NCI-H2107 treated with DMSO at 0.1 percent for 48 hours (cell line): Measurements from ENCODE around the gene NOSTRIN.
"Not testable (repeated sequence)": the region's sequence is repeated elsewhere in the genome, so short reads cannot be mapped to it uniquely, and the experiment has no call there.

Experiments used
- DNase-seq: peaks from one replicate; lab custom pipeline; 2025; ENCODE audit not compliant: unreplicated experiment; lab: John Stamatoyannopoulos, UW

Gene NOSTRIN

DNA sequence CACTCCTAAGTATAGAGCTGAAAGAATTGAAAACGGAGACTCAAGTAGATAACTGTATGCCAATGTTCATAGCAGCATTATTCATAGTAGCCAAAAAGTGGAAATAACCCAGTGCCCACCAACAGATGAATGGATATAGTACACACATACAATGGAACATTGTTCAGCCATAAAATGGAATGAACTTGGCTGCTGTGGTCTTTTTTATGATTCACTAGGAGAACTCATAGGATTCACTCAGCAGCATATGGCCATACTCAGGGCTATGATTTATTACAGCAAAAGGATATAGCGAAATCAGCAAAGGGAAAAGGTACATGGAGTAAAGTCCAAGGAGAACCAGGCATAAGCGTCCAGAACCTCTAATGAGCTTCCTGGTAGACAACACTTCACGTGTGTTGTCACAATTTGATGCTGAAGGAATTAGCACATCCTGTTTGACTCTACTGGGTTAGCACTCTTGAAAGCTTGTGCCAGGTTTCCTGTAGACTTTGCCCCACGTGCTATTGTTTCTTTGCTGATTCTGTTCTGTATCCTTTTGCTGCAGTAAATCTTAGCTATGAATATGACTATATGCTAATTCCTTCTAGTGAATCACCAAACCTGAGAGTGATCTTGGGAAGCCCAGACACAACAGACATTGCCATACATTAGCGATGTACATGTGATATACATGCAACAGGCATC is 72.1 kb downstream of the NOSTRIN start:
- DNase-seq = no peak

DNA sequence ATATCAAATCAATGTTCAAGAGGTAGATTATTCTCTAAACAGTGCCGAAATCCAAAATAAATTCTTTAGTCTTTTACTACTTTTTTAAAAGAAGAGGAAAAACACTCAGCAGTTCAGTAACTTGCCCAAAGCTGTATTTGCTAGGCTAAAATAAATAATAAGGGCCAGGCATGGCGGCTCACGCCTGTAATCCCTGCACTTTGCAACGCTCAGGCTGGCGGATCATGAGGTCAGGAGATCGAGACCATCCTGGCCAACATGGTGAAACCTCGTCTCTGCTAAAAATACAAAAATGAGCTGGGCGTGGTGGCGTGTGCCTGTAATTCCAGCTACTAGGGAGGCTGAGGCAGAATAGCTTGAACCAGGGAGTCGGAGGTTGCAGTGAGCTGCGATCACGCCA is 79.7 kb downstream of the NOSTRIN start:
- not testable (repeated sequence) for DNase-seq

DNA sequence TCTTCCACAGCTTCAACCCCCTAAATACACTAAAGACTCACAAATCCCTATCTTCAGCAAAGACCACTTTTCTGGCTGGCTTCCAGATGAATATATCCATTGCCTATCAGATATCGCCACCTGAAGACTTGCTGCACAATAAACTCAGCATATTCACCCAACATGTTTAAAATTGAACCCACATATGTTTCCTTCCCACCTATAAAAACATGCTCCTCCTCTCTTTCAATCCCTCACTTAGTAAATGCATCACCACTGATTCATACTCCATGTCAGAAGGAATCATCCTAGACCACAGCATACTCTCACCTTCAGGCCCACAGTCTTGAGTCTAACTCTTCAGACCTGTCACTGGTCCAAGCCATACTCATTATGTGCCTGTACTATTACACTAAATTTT is 82.5 kb downstream of the NOSTRIN start:
- DNase-seq = no peak

DNA sequence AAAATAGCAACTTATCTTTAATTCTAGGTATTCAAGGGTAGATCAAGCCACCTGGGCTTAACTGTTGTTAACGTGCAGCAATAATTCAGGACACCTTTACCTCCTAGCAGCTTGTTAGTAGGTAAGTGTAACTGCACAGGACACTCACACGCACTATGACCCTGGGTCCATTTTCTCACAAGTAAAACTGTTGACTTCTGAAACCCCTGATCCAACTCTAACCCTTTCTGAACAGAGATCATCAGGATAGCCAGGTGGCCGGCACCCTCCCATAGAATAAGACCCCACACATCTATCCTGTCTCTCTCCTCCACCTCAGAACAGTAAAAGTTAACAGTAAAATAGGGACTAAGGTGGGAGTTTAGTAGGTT is 87.2 kb downstream of the NOSTRIN start:
- DNase-seq = no peak

DNA sequence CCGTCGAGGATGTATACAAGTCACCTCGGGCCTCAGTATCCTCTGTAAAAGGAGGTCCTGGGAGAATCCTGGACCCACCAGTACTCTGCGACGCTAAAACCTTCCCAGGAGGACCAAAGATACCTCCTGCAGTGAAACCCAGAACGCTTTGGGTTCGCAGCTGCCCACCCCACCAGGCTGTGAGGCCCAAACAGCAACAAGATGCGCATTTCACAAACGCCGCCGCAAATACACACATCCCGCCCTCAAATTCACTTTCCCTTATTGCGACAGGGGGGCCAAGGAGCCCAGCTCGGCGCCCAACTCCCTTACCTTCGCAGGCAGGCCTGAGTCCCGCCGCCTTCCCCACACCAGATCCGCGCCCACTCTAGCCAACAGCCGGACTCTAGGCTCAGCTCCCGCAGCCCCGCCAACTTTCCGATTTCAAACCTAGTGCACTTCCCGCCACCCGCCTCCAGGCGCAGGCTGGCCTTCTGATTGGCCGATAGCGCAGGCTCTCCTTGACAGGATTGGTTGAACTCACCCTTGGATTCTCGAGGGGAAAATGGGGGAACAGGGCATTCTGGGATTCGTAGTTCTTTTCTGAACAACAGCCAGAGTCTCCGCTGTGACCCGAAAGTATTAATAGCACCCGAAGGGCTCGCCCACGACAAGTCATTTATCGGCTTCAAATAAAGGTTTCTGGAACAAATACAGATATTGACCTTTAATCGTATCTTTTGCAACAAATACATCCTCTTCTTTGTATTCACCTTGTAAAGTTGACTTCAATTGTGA is 87.8 kb downstream of the NOSTRIN start, which contains the start of gene SPC25:
Gene SPC25 (minus strand): TSS at position 425 of the 777 bp plus-strand sequence. CDS start 911 bp downstream, outside the sequence.
- peak; percentile 88 for DNase-seq

DNA sequence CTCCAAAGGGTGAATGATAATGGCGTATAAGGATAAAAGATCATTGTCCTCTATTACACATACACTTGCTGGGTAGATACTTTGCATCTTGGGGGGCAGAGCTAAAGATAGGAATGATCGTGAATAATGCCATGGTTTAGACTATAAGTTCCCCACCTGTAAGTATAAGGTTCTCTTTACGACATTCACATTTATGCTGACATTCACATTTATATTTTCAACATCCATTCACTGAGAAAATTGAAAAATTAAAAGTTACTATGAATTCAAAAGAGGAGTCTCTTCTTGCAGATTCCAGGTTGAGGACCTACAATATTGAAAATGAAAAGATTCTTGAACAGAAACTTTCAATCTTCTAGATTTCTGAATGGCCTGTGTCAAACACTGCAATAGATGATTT is 89.9 kb downstream of the NOSTRIN start:
- no peak for DNase-seq

DNA sequence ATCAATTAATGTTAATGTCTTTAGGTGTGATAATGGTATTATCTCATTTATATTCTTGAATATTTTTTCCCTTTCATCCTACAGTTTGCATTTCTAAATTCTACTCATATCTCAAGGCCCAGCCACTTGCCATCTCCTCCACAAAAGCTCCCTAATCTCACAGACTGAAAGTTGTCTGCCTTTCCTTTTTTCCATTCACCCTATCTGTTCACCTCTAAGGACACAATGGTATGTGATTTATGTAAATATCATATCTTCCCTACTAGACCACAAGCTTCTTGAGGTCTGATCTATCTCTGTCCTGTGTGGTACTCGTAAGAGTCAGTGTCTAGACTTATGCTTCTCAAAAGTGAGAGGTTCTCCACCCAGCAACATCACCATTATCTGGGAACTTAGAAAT is 91.7 kb downstream of the NOSTRIN start:
- no peak for DNase-seq

DNA sequence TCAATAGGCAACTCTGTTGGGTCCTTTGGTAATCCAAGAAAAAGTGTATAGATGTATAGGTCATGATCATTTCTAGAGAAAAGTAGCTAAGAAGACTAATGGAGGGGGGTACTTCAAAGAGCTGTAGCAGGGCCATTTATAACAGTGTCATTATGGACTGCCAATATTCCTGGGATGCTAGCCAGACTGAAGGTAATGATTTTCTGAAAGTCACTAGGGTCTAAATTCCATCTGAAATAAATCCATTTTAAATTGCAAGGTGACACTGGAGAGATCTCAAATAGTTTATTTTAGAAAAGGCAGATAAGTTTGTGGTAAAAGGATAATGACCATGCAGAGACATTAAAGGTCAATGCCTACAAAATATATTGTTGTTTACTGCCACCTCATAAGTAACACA is 92.3 kb downstream of the NOSTRIN start:
- DNase-seq = no peak

DNA sequence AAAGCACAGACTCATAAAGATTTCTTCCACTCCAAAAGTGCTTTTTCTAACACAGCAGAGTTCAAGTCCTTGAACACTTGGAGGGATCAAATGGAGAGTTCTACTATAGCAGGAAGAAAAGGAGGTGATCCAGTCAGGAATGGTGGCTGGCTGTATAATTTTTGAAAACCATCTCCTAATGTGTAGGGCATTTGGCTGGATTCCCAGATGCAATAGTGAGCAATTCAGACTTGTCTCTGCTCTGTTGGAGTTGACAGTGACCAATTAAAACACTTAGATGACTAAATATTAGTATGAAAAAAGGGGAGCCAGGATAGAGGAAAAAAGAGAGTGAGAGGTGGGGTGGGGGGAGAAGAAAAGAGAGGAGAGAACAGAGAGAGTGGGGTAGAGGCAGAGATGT is 93.3 kb downstream of the NOSTRIN start:
- no peak for DNase-seq

DNA sequence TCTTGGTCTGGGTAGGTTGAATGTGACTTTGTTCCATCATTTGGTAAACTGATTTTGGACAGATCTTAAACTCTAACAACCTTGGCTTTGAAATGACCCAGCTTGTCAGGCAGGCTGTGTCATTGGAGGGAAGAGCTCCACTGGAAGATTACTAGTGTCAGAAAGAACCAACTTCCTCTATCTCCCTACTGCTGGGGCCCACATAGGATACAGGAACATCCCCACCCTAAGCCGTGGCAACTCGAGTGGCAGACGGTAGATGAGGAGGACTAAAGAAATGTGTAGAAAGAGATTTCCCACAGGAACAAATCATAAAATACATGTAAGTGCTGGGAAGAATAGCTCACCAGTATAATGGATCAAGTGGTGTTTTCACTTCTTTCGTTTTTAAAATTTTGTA is 94.3 kb downstream of the NOSTRIN start:
- no peak for DNase-seq

DNA sequence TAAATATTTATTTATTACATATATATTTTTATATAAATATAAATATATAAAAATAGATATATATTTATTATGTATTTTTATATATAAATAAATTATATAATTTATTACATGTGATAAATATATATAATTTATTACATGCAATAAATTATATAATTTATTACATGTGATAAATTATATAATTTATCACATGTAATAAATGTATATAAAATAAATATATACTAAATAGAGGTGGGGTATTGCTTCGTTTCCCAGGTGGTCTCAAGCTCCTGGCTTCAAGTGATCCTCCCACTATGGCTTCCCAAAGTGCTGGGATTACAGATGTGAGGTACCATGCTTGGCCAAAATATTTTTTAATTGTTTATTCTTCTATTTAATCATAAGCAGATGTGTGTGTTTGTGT is 95.0 kb downstream of the NOSTRIN start:
- no peak for DNase-seq

DNA sequence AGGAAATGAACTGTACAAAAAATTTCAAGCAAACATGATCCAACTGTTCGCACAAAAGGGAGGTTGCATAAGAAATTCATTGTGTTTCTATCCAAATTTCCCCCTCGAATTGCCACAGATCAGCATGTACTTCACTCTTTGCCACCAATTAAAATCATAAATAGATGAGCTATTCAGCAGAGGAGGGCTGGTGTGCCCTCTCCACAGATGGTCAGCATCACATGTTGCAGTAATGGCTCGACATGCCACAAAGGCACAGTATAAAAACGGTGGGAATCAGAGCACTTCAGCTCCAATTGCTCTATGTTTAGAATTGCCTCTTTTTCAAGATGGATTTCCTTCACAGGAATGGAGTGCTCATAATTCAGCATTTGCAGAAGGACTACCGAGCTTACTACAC is 98.6 kb downstream of the NOSTRIN start, which contains the start of gene G6PC2:
Gene G6PC2 (plus strand): TSS at position 289 of the 400 bp plus-strand sequence. CDS start 41 bp downstream, at position 330.
- DNase-seq = no peak

DNA sequence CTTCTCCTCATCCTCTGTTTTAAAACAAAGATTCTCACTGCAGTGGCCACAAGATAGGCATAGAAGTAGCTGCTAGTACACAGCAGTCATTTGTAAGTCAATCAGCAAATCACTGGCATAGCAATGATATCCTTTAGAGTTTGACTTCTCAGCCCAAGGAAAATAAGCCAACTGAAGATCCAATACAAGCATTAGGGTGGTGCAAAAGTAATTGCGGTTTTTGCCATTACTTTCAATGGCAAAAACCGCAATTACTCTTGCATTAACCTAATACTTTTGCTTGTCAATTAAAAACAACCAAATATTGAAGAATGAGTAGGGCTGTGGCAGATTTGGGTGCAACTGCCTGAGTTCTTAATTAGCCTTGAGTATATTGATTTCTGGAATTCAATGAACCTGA is 101.5 kb downstream of the NOSTRIN start:
- DNase-seq = no peak

DNA sequence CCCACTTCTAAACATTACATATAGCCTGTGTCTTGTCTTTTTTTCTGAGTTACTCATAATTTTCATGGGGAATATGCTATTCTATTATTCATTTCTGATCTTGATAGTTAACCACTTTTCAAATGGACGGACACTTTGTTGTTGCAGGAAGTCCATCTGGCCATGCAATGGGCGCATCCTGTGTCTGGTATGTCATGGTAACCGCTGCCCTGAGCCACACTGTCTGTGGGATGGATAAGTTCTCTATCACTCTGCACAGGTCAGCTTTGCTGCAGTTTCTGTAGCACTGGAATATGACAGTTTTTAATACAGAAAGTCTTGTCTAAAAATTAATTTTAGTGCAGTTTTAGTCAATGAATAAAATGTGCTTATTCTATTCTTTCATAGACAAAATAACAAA is 101.9 kb downstream of the NOSTRIN start:
- DNase-seq = no peak

DNA sequence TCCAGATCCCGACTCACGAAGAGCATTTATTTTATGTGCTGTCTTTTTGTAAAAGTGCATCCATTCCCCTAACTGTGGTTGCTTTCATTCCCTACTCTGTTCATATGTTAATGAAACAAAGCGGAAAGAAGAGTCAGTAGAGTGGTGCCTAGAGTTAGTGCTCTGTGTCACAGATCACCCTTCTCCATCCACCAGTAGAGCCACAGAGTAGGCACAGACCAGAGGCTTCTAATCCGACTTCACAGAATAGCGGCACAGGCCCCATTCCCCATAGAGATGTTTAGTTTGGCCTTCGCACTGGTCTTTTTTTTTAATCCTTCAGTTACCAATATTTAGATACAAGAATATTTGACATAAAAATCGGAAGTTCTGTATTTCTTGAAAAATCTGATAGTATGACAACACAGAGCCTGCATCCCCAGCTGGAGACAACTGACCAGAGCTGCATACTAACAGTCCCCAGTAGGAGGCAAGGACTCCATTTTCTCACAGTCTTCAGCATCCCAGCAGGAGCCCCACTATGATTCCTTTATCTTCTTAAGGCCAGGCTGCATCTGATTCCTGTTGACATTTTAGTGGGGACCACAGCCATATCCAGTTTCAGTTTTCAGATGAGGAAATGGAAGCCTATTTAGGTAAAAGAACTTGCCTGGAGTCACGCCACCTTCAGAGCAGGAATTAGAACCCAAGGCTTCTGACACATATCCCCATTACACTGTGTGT is 105.7 kb downstream of the NOSTRIN start:
- no peak for DNase-seq

DNA sequence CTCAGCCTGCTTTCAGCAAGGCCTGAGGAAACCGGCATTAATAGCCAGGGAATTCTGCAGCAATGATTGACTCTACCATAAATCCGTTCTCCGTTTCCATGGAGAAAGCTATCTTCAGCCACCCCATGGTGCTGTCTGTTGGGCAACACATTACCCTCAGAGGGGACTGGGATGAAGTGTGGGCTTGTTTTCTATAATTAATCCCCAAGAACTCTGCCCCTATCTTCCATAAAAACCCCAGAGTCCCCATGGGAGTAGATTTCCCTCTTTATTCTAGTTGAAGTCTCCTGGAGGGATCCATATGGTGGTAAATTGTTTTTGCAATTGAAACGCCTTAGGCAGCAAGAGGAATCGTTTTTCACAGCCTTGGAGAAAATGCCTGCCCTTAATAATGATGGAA is 107.9 kb downstream of the NOSTRIN start:
- no peak for DNase-seq

DNA sequence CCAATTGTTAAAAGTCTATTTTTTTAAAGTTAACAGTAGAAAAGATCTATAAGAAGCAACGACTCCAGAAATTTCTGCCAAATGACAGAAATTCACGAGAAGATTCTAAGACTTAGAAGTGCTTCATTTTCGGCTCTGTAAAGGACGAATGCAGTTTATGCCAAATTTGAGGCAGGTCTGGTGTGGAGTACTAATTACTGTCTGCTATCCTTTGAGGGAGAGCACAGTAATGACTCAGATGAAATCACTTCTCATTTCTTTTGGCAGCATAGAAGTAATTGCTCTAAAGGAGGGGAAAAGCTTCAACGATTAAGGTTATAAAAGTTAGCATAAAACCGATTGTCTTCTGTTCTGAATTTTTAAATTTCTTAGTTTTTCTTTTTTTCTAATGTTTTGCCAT is 110.0 kb downstream of the NOSTRIN start:
- DNase-seq = no peak

DNA sequence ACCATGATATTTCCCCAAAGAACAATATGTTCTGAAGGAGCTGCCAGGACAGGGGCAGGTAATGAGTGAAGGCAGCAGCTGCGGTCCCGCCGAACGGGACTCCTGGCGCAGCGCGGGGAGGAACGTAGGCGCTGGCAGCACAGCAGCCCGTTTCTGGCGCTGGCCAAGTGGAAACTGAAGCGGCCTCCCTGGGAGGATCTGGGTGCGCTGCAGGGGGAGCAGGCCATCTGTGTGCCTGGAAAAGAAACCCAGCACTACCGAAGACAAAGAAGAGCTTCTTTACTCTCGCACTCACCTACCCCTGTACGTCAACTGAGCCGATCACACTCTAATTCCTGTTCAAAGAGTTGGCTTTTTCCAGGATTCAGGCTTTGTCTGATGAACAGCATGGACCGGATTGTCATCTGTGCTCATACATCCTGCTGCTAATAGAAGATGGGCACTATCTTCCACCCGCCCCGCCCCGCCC is 110.5 kb downstream of the NOSTRIN start:
- DNase-seq = no peak

DNA sequence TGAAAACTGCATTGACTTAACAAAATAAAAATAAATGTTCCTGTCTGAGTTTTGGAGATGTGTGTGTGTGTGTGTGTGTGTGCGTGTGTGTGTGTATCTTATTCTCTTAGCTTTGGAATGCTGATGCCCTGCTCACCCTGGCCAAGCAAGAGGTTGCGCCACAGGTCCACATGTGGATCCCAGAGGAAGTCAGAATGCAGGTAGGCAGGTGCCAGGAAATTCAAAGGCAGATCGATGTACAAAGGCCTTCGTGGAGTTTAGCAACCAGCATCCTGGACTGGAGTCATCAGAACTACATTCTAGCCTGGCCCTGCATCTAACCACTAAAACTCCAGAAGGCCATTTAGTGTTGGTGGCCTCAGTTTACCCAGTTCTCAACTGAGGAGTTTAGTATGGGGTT is 111.1 kb downstream of the NOSTRIN start:
- DNase-seq = no peak
